Measurements from ENCODE around the gene PLXNB1.

The PLXNB1 gene

DNA sequence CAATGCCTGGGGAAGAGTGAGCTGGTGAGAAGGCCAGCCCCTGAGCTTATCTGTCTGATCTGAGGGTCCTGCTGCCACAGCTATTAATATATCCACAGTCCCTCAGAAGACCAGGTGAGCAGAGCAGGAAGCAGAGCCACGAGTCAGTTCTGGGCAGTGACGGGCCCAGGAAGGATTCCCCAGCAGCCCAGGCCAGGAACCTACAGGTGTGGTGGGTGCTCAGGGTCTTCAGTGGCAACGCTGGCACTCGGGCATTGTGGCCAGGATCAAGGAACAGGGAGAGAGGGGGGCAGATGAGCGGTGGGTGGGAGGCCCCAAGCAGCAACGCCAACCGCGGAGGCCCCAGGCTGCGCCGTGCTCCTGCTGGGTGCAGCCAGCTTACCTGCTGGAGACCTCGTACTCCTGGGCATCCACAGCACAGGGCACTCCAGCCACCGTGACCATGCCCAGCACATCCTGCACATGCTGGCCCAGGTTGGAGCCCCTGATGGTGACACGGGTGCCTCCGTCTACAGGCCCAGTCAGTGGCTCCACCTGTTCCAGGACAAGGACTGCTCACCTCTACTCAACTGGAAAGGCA, 12.3 kb downstream of the PLXNB1 start:
- no peak for DNase-seq (ENCODE audit: low read depth in 2 of 2)

DNA sequence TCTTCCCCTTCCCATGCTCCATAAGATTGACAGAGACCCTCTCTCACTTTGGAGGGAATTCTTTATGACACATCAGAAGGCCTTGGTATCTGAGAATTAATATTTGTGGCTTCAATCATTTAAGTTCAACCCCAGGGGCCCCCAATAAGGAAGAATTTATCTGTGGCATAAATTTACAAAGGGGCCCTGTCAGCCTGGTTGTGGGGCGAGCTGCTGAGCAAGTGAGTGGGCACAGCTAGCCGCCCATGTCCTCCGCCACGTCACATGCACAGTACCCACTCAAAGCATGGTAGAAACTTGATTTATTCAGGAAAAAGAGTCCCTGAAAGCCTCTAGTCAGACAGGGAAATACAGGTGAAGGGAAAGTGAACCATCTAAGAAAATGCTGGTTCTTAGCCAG, 13.3 kb downstream of the PLXNB1 start:
- no peak for DNase-seq (ENCODE audit: low read depth in 2 of 2)

DNA sequence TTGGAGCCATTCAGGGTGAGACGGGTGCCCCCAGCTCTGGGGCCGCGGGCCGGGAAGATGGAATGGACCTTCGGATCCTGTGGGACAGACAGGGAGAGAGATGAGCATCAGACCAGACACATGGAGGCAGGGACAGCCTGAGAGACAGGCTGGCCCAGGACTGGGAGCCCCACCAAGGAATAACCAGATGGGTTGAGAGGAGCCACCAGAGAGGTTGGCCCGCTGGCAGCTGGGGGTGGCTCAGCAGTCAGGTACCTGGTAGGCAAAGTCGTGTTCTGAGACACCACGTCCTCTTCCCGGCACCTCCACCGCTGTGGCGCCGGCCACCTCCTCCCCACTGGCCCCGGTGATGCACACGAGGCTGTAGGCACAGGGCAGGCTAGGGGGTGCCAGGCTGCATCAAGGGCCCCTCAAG, 13.8 kb downstream of the PLXNB1 start:
- no peak for DNase-seq (ENCODE audit: low read depth in 2 of 2)

- DNase-seq (ENCODE audit: low read depth in 2 of 2): no peak
Measured at GRCh38 chr3:48415251-48415953, 14.5 kb downstream of the PLXNB1 start.

DNA sequence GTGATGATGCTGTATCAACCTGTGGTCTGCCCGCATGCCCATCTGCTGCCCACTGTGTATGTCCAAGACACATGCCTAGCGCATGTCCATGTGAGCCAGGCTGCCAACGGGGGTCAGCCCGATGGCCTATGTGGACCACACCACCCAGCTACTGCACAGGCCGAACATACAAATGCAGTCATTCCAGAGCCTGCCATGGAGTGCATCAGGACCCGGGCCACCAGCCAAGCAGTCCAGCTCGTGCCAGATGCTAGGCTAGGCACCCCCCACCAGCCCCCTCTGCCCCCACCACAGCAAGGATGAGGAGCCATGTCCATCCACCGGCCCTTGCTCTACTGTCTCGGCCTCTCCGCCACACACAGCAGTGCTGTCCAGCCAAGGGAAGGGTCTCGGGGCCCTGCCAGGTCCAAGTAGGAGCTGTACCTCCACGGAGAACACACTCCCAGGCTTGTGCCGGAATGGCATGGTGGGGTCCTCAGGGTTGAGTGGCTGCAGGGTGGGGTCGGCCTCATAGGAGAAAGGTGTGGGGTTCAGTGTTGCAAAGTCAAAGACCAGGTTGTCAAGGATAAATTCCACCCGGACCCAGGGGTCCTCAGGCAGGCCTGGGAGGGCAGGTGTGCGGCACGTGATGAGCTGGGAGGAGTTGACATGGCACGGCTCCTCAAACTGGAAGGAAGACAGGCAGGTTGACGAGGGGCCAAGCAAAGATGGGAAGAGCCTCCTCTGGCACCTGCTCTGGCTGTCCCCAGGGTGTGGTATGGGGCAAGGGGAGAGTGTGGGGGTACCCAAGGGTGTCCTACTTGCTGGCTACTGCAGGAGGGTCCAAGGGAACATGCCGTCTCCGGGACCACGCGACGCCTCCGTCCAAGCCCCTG, 15.3 kb downstream of the PLXNB1 start:
- no peak for DNase-seq (ENCODE audit: low read depth in 2 of 2)

GRCh38 chr3:48413611-48414010, 16.3 kb downstream of the PLXNB1 start:
- no peak for DNase-seq (ENCODE audit: low read depth in 2 of 2)

DNA sequence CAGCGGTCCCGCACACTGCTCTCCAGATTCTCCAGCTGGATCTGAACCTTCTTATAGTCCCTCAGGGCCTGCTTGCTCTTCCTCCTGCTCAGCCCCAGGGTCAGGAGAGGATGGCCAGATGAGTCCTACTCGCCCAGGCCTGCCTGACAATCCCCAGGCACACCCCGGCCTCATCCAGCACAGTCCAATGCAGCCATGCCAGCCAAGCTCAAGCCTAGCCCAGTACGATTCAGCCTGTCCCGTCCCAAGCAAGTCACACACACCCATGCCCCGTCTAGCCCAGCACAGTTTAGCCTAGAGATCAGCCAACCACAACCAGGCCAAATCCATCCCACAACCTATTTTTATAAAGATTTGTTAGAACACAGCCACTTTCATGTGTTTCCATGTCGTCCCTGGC, 16.8 kb downstream of the PLXNB1 start:
- DNase-seq (ENCODE audit: low read depth in 2 of 2): no peak

- DNase-seq (ENCODE audit: low read depth in 2 of 2): no peak
Measured at GRCh38 chr3:48412375-48413001, 17.4 kb downstream of the PLXNB1 start.

DNA sequence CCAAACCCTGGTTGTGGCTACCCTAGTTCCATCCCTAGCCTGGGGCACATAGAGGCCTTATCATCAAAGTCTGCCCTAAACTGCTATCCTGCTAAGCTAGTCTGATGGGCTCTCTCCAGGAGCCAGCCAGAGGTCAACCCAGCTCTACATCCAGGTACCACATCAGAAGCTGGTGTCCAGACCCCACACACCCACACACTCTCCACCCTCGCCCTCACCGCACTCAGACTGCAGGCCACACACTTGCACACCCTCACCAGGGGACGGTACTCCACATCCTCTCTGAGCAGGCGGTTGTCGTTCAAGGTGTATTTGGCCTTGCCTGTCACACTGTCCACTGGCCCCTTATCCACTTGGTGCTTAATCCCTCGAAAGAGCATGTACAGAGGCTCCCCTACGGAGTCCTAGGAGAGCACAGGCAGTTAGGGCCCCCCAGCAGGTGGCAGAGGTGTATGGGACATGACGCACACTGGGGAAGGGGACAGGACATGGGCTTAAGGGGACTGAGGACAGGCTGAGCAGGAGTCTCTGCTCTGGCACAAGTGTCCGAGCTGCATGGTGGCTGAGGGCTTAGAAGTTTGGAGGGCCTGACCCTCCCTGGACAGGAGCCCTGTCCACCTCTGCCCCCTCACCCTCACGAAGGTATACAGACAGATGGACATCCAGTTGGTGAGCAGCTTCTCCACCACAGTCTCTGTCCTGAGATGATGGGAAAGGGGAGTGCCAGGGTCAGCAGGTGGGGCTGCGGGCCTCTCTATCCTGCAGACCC, 18.1 kb downstream of the PLXNB1 start:
- no peak for DNase-seq (ENCODE audit: low read depth in 2 of 2)

- no peak for DNase-seq (ENCODE audit: low read depth in 2 of 2)
Measured at GRCh38 chr3:48411041-48411588, 18.8 kb downstream of the PLXNB1 start.

DNA sequence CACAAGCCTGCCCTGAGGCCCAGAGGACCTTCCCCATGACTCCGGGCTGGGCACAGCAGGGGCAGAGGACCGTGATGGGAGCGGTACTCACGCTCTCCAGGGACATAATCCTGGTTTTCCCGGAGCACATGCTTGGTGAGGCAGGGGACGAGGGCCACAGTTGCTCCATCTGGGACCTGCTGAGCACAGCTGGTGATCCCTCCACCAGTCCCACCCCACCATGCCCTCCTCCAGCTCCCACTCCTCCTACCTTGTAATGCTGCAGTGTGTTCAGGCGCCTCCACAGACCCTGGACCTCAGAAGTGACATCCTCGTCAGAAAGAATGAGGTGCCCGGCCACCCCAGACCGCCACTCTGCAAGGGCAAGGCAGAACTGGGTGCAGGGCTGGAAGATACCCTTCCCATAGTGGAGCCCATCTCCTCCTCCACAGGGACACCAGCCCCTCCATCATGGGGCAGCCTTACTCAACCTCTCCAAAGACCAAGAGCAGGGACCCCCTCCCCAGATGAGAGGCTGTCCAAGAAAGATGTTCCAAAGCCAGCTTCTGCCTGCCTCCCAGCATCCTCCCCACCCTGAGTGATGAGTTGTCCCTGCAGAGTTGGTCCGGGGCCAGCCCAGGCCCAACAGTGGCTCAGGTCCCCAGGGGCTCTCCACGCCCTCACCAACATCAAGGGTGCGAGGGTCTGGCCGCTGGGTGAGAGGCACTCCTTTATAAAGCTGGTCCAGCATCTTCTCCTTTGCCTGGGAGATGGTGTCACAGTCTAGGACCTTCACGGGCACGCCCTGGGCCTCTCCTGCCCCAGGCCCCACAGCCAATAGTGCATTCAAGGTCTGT, 19.5 kb downstream of the PLXNB1 start:
- no peak for DNase-seq (ENCODE audit: low read depth in 2 of 2)

GRCh38 chr3:48409291-48410201, 20.3 kb downstream of the PLXNB1 start:
- no peak for DNase-seq (ENCODE audit: low read depth in 2 of 2)

- no peak for DNase-seq (ENCODE audit: low read depth in 2 of 2)
Measured at GRCh38 chr3:48408823-48409281, 21.0 kb downstream of the PLXNB1 start.

GRCh38 chr3:48407542-48408099, 22.3 kb downstream of the PLXNB1 start:
- no peak for DNase-seq (ENCODE audit: low read depth in 2 of 2)

- DNase-seq (ENCODE audit: low read depth in 2 of 2): no peak
Measured at GRCh38 chr3:48406443-48407431, 23.1 kb downstream of the PLXNB1 start.

GRCh38 chr3:48405971-48406370, 23.9 kb downstream of the PLXNB1 start:
- DNase-seq (ENCODE audit: low read depth in 2 of 2): no peak

DNA sequence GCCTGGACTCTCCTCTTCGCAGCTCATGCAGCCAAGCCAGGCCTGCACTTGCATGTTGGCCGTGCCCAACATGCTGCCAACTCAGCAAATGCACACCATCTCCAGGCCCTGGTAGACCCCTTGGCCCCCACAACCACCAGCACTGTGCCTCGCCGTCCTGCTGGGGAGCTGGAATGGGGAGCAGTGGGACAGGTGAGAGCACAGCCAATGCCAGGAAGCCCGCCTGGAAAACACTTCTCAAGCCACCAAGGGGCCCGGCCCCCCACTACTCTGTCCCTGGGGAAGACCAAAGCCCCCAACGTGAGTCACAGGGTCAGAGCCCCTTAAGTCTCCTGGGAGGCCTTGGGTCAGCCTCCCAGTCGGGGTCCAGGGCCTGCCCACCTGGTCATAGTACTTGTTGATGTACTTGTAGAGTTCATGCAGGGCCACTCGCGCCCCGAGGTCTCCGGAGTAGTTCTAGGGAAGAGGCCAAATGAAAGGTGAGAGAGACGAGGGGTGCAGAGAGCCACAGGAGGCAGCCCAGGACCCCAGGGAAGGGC, 24.5 kb downstream of the PLXNB1 start:
- DNase-seq (ENCODE audit: low read depth in 2 of 2): no peak
